HG03575 (cell line): ENCODE results near the gene ECT2L.
A peak's percentile ranks its signal among the peaks of the same experiment; 100 is the strongest.

Experiments
- ATAC-seq: cut with Tn5 transposase; IDR thresholded peaks from one replicate; pipeline ENCODE4 v1.9.1; 2021; ENCODE audit not compliant: unreplicated experiment, insufficient number of reproducible peaks, low FRiP score; ENCODE audit errors: extremely low read depth

The ECT2L gene

GRCh38 chr6:138803331-138803730, 7.4 kb downstream of the ECT2L start:
- ATAC-seq, result no peak

DNA sequence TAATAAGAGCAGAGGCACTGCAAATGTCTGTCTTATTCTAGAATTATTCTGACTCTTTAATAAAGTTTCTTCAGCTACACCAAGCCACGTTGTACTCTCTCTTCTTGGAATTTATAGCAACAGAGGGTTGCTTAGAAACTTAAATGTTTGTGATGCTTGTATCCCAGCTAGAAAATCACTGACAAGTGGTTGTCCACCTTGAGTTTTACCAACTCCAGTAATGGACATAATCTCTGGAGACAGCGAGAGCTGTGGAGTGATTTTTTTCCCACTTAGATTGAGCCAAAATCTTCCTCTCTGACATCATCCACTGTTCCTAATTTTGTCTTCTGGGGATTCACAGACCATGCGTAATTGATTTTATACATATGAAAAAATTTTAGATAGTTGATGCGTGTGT, 8.0 kb downstream of the ECT2L start:
- ATAC-seq, result no peak

DNA sequence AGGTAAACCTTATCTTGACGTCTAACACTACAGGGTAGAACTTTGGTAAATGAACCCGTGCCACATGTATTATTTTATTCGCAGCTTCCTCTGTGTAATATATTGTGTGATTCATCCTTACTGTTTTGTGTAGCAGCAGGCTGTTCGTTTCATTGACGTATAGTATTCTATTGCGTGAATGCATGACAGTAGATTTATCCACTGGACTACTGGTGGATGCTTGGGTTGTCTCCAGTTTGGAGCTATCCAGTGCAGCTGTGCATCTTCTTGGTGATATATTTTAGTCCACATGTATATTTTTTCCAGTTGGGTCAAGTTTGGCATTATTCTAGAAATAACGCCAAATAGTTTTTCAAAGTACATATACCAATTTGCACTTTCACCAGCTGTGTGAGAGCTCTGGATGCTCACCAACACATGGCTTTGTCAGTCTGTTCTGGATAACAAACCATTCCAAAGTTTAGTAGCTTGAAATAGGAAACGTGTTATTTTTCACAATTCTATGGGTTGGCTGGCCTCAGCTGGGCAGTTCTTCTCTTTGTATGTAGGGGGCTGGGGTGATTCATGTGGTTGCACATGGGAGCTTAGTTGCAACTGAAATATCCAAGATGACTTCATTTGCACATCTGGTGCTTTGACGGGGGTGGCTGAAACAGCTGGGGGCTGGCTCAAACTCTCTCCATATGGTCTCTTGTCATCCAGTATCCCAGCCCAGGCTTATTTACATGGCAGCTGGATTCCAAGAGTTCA, 9.3 kb downstream of the ECT2L start:
- no peak for ATAC-seq

DNA sequence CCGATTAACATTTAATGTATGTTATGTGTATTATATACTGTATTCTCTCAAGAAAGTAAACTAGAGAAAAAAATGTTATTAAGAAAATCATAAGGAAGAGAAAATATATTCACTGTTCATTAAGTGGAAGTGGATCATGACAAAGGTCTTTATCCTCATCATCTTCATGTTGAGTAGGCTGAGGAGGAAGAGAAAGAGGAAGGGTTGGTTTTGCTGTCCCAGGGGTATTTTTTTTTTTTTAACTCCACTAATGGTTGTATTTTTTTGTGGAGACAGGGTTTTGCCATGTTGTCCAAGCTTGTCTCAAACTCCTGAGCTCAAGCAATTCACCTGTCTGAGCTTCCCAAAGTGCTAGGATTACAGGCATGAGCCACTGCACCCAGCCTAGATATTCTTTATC, 11.0 kb downstream of the ECT2L start:
- no peak for ATAC-seq

DNA sequence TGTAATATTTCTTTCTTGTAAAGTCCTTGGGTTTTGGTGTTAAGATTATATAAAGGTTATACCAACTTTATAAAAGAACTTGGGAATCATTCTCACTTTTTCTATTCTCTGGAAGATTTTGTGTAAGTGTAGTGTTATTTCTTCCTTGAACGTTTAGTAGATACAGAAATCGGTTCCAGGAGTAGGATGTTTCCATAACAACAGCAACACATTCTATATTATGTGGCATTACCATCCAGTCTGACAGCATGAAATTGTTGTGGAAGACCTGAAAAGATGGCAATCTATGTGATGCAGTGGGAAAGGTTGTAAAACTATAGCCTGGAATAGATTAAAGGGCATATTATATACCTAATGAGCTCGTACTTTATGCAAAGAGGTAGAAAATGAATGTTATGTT, 13.8 kb downstream of the ECT2L start:
- ATAC-seq, result no peak

DNA sequence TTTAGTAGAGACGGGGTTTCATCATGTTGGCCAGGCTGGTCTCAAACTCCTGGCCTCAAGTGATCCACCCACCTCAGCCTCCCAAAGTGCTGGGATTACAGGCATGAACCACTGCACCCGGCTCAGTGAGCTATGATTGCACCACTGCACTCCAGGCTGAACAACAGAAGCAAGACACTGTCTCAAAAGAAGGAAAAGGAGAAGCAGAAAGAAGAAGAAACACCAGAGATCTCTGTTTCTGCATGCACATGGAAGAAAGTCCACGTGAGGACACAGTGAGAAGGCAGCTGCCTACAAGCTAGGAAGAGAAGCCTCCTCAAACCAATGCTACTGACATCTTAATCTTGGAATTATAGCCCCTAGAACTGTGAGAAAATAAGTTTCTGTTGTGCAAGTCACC, 16.0 kb downstream of the ECT2L start:
- ATAC-seq, result no peak

- ATAC-seq, result no peak
Observed at GRCh38 chr6:138814179-138814834, 18.4 kb downstream of the ECT2L start.

- no peak for ATAC-seq
Observed at GRCh38 chr6:138815221-138815620, 19.3 kb downstream of the ECT2L start.

DNA sequence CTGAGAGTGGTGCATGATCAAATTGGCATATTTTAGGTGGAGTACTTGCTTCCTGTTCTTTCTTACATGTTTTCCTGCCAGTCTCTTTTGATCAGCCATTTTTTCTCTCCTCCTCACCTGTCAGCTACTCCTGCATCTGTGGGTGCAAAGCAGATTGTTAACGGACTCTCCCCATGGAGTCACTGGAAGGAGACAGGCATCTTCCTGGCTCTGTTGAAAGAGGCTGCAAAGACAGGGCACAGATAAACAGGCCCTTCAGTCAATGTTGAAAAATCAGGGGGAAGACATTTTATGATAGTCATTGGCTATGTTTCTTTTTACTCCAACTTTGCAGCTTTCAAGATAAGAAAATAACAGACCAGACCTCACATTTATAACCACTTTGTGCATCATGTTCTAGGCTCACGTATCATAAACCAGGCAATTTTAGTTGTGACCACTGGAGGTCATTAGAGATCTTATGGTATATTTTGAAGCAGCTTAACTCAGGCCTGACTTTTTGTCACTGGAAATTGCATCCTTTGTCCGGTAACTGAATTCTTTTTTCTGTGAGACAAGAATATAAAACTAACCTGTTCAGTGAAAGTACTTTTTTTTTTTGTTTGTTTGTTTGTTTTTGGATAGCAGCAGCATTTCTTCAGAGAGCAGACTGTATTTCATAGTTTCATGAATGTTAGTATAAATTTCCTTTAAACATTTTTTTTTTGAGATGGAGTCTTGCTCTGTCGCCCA, 20.1 kb downstream of the ECT2L start:
- ATAC-seq, result no peak

GRCh38 chr6:138817799-138818198, 21.9 kb downstream of the ECT2L start:
- no peak for ATAC-seq

DNA sequence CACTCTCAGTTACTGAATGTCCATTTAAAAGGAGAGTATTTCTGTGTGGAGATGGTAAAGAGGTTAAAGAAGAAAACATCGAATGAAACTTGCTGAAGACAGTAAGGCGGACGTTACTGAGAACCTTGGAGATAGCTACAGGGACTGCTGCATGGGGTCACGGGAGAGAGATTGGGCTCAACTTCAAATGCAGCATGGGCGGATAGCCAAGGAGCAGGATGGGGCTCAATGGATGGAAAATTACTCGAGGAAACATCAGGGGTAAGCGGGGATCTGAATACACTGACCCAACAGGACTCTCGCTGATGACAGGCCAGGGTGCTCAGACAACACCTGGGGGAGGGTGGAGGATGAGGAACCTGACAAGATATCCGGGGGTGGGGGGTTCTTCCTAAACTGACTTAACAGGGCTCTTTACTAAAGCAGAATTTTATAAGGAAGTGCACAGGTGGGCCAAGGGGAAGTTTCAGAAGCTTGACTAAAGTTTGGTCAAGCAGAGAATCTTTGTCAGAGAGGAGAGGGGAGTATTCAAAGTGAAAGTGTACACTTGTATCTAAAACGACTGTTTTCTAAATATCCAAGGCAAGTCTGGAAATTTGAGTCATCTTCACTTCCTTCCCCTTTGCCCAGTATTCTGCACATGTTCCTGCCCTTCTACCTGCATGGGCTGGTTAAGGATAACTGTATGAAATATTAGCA, 22.8 kb downstream of the ECT2L start:
- ATAC-seq, result peak; percentile 58

DNA sequence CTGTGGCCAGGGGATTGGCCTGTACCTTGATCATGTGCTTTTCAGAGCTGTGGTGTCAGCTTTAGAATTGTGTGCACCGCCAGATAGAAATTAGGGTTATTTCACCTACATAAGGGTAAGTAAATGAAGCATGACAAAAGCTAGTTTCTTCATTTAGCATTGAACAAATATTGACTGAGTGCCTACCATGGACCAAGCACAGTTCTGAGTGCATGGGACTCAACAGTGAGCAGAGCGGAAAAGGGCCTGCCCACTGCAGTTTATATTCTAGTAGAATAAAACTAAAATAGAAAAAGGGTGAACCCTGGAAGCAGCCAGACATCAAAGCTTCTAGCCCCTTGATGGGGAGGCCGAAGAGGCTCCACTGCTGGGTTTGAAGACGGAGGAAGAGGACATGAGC, 25.6 kb downstream of the ECT2L start:
- ATAC-seq, result no peak

GRCh38 chr6:138824482-138825144, 28.7 kb downstream of the ECT2L start:
- ATAC-seq, result no peak

DNA sequence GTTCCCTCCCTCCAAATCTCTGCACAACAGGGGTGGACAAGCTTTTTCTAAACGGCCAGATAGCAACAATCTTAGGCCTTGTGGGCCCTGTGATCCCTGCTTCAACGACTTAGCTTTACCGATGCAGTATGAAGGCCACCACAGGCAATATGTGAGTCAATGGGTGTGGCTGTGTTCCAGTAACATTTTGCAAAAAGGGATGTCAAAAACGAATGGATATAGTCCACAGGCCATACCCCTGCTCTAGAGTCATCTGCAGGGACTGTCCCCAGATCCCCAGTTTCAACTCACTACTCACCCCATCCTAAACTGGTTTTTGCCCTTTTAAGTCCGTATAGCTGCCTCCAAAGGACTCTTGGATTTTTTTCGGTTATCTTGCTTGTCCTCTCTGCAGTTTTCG, 34.4 kb downstream of the ECT2L start:
- ATAC-seq, result no peak

GRCh38 chr6:138832182-138832581, 36.3 kb downstream of the ECT2L start:
- no peak for ATAC-seq

- ATAC-seq, result no peak
Observed at GRCh38 chr6:138833816-138834539, 38.1 kb downstream of the ECT2L start.

DNA sequence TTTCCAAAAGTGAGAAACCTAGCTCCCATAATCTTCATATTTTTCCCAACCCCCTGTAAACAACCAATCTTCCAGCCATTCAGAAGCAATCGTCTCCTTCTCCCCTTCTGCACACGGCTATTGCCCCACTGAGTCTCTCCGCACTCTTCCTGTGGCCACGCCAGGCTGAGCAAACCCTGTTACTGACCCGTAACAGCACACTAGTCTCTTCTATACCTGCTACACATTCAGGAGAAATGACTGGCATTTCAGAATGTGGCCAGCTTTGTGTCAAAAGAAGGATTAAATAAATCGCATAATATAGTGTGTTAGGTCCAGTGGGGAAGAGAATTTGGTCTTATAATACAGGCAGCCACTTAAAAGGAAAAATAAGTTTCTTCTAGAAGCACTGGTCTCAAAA, 41.4 kb downstream of the ECT2L start:
- no peak for ATAC-seq

GRCh38 chr6:138844192-138844591, 48.3 kb downstream of the ECT2L start:
- ATAC-seq, result no peak
